ENCODE results near the gene CNPPD1.
A peak's percentile ranks its signal among the peaks of the same experiment; 100 is the strongest.

The CNPPD1 gene

GRCh38 chr2:219179601-219180465, 3.1 kb upstream of the CNPPD1 start:
- DNase-seq (ENCODE audit: low spot score): no peak

GRCh38 chr2:219178377-219179175, 1.9 kb upstream of the CNPPD1 start:
- DNase-seq (ENCODE audit: low spot score): peak; percentile 31

GRCh38 chr2:219177552-219178376, 1.0 kb upstream of the CNPPD1 start, which contains the start of gene RETREG2:
Gene RETREG2, plus strand, starts transcription at chr2:219178275. Its CDS starts 78 bp downstream, at chr2:219178353.
- DNase-seq (ENCODE audit: low spot score): peak; percentile 90

- DNase-seq (ENCODE audit: low spot score): peak; percentile 62
Measured at GRCh38 chr2:219175928-219176817, 552 bp downstream of the CNPPD1 start.

- no peak for DNase-seq (ENCODE audit: low spot score)
Measured at GRCh38 chr2:219175486-219175885, 1.2 kb downstream of the CNPPD1 start.

GRCh38 chr2:219174801-219175200, 1.9 kb downstream of the CNPPD1 start:
- no peak for DNase-seq (ENCODE audit: low spot score)

GRCh38 chr2:219174146-219174545, 2.6 kb downstream of the CNPPD1 start:
- DNase-seq (ENCODE audit: low spot score): no peak

- no peak for DNase-seq (ENCODE audit: low spot score)
Measured at GRCh38 chr2:219173176-219173575, 3.5 kb downstream of the CNPPD1 start.

GRCh38 chr2:219172231-219173154, 4.2 kb downstream of the CNPPD1 start:
- no peak for DNase-seq (ENCODE audit: low spot score)

- peak; percentile 45 for DNase-seq (ENCODE audit: low spot score)
Measured at GRCh38 chr2:219171231-219171651, 5.5 kb downstream of the CNPPD1 start.

- DNase-seq (ENCODE audit: low spot score): no peak
Measured at GRCh38 chr2:219169930-219170654, 6.6 kb downstream of the CNPPD1 start, which contains the start of gene SLC23A3. Gene SLC23A3, minus strand, starts transcription at chr2:219170029. Its CDS starts 45 bp downstream, at chr2:219169984.

GRCh38 chr2:219168932-219169331, 7.8 kb downstream of the CNPPD1 start:
- no peak for DNase-seq (ENCODE audit: low spot score)

- DNase-seq (ENCODE audit: low spot score): no peak
Measured at GRCh38 chr2:219168526-219168925, 8.2 kb downstream of the CNPPD1 start.

- DNase-seq (ENCODE audit: low spot score): no peak
Measured at GRCh38 chr2:219167997-219168396, 8.7 kb downstream of the CNPPD1 start.

- DNase-seq (ENCODE audit: low spot score): no peak
Measured at GRCh38 chr2:219165058-219165911, 11.4 kb downstream of the CNPPD1 start.

- no peak for DNase-seq (ENCODE audit: low spot score)
Measured at GRCh38 chr2:219163156-219163555, 13.6 kb downstream of the CNPPD1 start.

- DNase-seq (ENCODE audit: low spot score): no peak
Measured at GRCh38 chr2:219161097-219161496, 15.6 kb downstream of the CNPPD1 start.

Measured in globus pallidus (tissue), 1 donor.